ENCODE data around the gene POC1A. TPM values are rescaled to one million over a fixed set of nuclear protein-coding genes. Genes with fewer than 3 reads are reported as not detected.

POC1A gene
- total and polyA plus RNA-seq, 9 of the 15 experiments (the other 6 are each of a cell fraction or from before 2014, with no cell fraction given), result 7.2 to 17.5 (median 12.1) TPM

- no peak for TF ChIP-seq PML (IDR thresholded peaks at IDR 0.05; ENCODE audit: low read length)
- no peak for TF ChIP-seq PHB (CRISPR knock-in tag; IDR thresholded peaks at IDR 0.05)
- TF ChIP-seq NFXL1 (CRISPR knock-in tag; IDR thresholded peaks at IDR 0.05), result no peak
- TF ChIP-seq CXXC5 (CRISPR knock-in tag; IDR thresholded peaks at IDR 0.05), result no peak
- ATAC-seq (no peak), FAIRE-seq (no peak), DNase-seq (ENCODE audit: extremely low read depth in 1 of 4, low spot score in 3 of 4) (no peak)
- Histone ChIP-seq H3K9ac (ENCODE audit: insufficient read depth in 1 of 2, low read depth in 2 of 2, low read length in 2 of 2) (0 out of 4 replicates have a peak overlapping the region, but pooled peaks of 1 of the 2 experiments have one; percentile 28), H3K36me3 (ENCODE audit: control insufficient read depth, insufficient read depth, low read length) (peaks cover 13% of the 10 kb centered on the region; the same call in 2 of the 3 replicates), H3K9me1 (ENCODE audit: control insufficient read depth, insufficient read depth, low read length) (no peaks in the 10 kb centered on the region), H3K4me3 (no peak overlapping the region), H3K79me2 (ENCODE audit: control insufficient read depth, insufficient read depth, low read length) (no peaks in the 10 kb centered on the region), H3K27ac (ENCODE audit: extremely low read depth, low read depth, low read length) (no peak overlapping the region), H3K4me1 (replicated peaks in 1 of 2; ENCODE audit: control insufficient read depth in 2 of 2, insufficient read depth in 2 of 2, low read length in 2 of 2) (peaks cover 2 to 17% of the 10 kb centered on the region in 2 experiments; a peak in 3 of 5 replicates), H3K27me3 (ENCODE audit: control insufficient read depth in 2 of 2, insufficient read depth in 2 of 2, low read length in 2 of 2) (no peaks in the 10 kb centered on the region), H4K20me1 (replicated peaks; ENCODE audit: control insufficient read depth, insufficient read depth, low read length) (no peaks in the 10 kb centered on the region), H3K4me2 (ENCODE audit: insufficient read depth, low read length) (no peak overlapping the region), H2AFZ (ENCODE audit: low read depth, low read length) (no peak overlapping the region), H3K9me3 (replicated peaks; ENCODE audit: control insufficient read depth, insufficient read depth, low read depth, low read length) (no peaks in the 10 kb centered on the region)
- ChIA-PET POLR2A (interaction anchor here (0.9 to 1.1 kb wide), 2 partner anchors 9 to 12 kb away, joined by 3 to 4 read pairs; no protein-coding TSS in a partner anchor), CTCF (ENCODE audit: low intra/inter-chr PET ratio) (no interaction called here)
- 83% methylated on average over 1 of the region's 5 CpGs for WGBS (ENCODE audit: insufficient coverage, low coverage, missing lambda C conversion rate)
- intact Hi-C loops (cut with micrococcal nuclease) (no loop called here), in situ Hi-C loops (cut with MboI) (no loop called here)
- no TSS peak for BruUV-seq (replicated peaks)
Measured at GRCh38 chr3:52072020-52072419, 82.2 kb downstream of the POC1A start.

GRCh38 chr3:52070724-52071621, 83.2 kb downstream of the POC1A start:
- in situ Hi-C loops (cut with MboI) (no loop called here), intact Hi-C loops (cut with micrococcal nuclease) (no loop called here)
- Histone ChIP-seq H3K4me2 (ENCODE audit: insufficient read depth, low read length) (no peak overlapping the region), H3K9me3 (replicated peaks; ENCODE audit: control insufficient read depth, insufficient read depth, low read depth, low read length) (no peaks in the 10 kb centered on the region), H3K36me3 (ENCODE audit: control insufficient read depth, insufficient read depth, low read length) (peaks cover 13% of the 10 kb centered on the region; the same call in 2 of the 3 replicates), H3K9me1 (ENCODE audit: control insufficient read depth, insufficient read depth, low read length) (no peaks in the 10 kb centered on the region), H3K4me3 (no peak overlapping the region), H4K20me1 (replicated peaks; ENCODE audit: control insufficient read depth, insufficient read depth, low read length) (no peaks in the 10 kb centered on the region), H3K79me2 (ENCODE audit: control insufficient read depth, insufficient read depth, low read length) (no peaks in the 10 kb centered on the region), H3K27me3 (ENCODE audit: control insufficient read depth in 2 of 2, insufficient read depth in 2 of 2, low read length in 2 of 2) (no peaks in the 10 kb centered on the region), H3K9ac (ENCODE audit: insufficient read depth in 1 of 2, low read depth in 2 of 2, low read length in 2 of 2) (peak overlapping the region in 1 of 2 experiments; percentile 68; a peak in 1 of 4 replicates), H2AFZ (ENCODE audit: low read depth, low read length) (no peak overlapping the region), H3K27ac (ENCODE audit: extremely low read depth, low read depth, low read length) (no peak overlapping the region), H3K4me1 (replicated peaks in 1 of 2; ENCODE audit: control insufficient read depth in 2 of 2, insufficient read depth in 2 of 2, low read length in 2 of 2) (peaks cover 2 to 17% of the 10 kb centered on the region in 2 experiments; a peak in 3 of 5 replicates)
- CTCF ChIA-PET (ENCODE audit: low intra/inter-chr PET ratio), result no interaction called here
- FAIRE-seq, result no peak
- ATAC-seq, result no peak
- no TSS peak for BruUV-seq (replicated peaks)
- no peak for TF ChIP-seq MEF2D (tag; conservative IDR thresholded peaks at IDR 0.05; ENCODE audit: low read depth)
- no peak for TF ChIP-seq RBFOX2 (IDR thresholded peaks at IDR 0.05; ENCODE audit: low read depth, low read length)
- TF ChIP-seq CTBP1 (IDR thresholded peaks at IDR 0.05; ENCODE audit: borderline replicate concordance), result no peak
- TF ChIP-seq C11orf30 (IDR thresholded peaks at IDR 0.05; ENCODE audit: low read depth), result no peak
- TF ChIP-seq EZH2 (IDR thresholded peaks at IDR 0.05; ENCODE audit: borderline replicate concordance, low read depth, low read length), result no peak
- no peak for TF ChIP-seq ZNF444 (CRISPR knock-in tag; IDR thresholded peaks at IDR 0.05)
- no peak for TF ChIP-seq NFE2 (IDR thresholded peaks at IDR 0.05; ENCODE audit: low read depth)
- TF ChIP-seq DNMT1 (IDR thresholded peaks at IDR 0.05), result no peak
- TF ChIP-seq TAF15 (IDR thresholded peaks at IDR 0.05; ENCODE audit: low read depth, low read length), result no peak
- no peak for TF ChIP-seq ZFX (CRISPR knock-in tag; IDR thresholded peaks at IDR 0.05)
- TF ChIP-seq, protein P1, sequence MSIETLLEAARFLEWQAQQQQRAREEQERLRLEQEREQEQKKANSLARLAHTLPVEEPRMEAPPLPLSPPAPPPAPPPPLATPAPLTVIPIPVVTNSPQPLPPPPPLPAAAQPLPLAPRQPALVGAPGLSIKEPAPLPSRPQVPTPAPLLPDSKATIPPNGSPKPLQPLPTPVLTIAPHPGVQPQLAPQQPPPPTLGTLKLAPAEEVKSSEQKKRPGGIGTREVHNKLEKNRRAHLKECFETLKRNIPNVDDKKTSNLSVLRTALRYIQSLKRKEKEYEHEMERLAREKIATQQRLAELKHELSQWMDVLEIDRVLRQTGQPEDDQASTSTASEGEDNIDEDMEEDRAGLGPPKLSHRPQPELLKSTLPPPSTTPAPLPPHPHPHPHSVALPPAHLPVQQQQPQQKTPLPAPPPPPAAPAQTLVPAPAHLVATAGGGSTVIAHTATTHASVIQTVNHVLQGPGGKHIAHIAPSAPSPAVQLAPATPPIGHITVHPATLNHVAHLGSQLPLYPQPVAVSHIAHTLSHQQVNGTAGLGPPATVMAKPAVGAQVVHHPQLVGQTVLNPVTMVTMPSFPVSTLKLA (conservative IDR thresholded peaks at IDR 0.05), result no peak
- DNase-seq (ENCODE audit: extremely low read depth in 1 of 4, low spot score in 3 of 4), result no peak
- 77% methylated on average over 13 of the region's 22 CpGs for WGBS (ENCODE audit: insufficient coverage, low coverage, missing lambda C conversion rate)
- POLR2A ChIA-PET, result no interaction called here

Data from K562 (cell line).